ENCODE results near the gene ZNF521.

Gene ZNF521

DNA sequence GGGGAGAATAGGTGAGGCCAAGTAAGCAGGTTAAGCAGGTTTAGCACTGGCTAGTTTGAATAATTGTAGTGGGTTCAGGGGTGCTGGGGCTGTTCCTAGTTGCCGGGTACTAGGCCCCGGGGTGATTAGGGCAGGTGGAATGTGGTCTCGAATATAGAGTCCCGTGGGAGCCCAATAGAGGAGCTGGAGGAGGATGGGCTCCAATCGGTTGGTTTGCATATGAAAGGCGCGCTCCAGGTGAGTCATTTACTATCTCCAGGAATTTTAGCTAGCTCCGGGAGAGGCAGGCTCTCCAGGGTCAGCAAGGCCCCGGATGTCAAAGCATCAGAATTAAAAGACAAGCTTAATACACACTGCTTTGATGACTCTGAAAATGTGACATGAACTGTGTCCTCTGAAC is 304.0 kb downstream of the ZNF521 start:
- TF ChIP-seq TAF1 (IDR thresholded peaks at IDR 0.05; ENCODE audit: low read depth) (no peak), EP300 (IDR thresholded peaks at IDR 0.05; ENCODE audit: borderline replicate concordance) (no peak), NFIC (IDR thresholded peaks at IDR 0.05) (no peak)

- TF ChIP-seq, protein P1, sequence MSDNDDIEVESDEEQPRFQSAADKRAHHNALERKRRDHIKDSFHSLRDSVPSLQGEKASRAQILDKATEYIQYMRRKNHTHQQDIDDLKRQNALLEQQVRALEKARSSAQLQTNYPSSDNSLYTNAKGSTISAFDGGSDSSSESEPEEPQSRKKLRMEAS (IDR thresholded peaks at IDR 0.05), result no peak
- TF ChIP-seq CREB1 (IDR thresholded peaks at IDR 0.05; ENCODE audit: low read depth), result no peak
- TF ChIP-seq ZBTB7A (IDR thresholded peaks at IDR 0.05; ENCODE audit: low read depth), result no peak
- TF ChIP-seq NFIC (IDR thresholded peaks at IDR 0.05), result no peak
- TF ChIP-seq CEBPB (IDR thresholded peaks at IDR 0.05), result no peak
- no peak for TF ChIP-seq RAD21 (IDR thresholded peaks at IDR 0.05; ENCODE audit: low read depth)
- TF ChIP-seq USF1 (IDR thresholded peaks at IDR 0.05), result no peak
- no peak for TF ChIP-seq TEAD4 (IDR thresholded peaks at IDR 0.05)
- TF ChIP-seq EP300 (IDR thresholded peaks at IDR 0.05; ENCODE audit: borderline replicate concordance), result no peak
- TF ChIP-seq FOXM1 (IDR thresholded peaks at IDR 0.05; ENCODE audit: borderline replicate concordance, low read depth), result no peak
These were observed 304.5 kb downstream of the ZNF521 start for GRCh38 chr18:25047421-25047820.

- TF ChIP-seq CREB1 (IDR thresholded peaks at IDR 0.05; ENCODE audit: low read depth) (no peak), TAF1 (IDR thresholded peaks at IDR 0.05; ENCODE audit: low read depth) (no peak), TCF12 (IDR thresholded peaks at IDR 0.05; ENCODE audit: low read depth) (no peak), TEAD4 (IDR thresholded peaks at IDR 0.05) (no peak), NFIC (IDR thresholded peaks at IDR 0.05) (no peak), CEBPB (IDR thresholded peaks at IDR 0.05) (no peak), FOXM1 (IDR thresholded peaks at IDR 0.05; ENCODE audit: borderline replicate concordance, low read depth) (no peak), ZBTB7A (IDR thresholded peaks at IDR 0.05; ENCODE audit: low read depth) (no peak), EP300 (IDR thresholded peaks at IDR 0.05; ENCODE audit: borderline replicate concordance) (no peak), REST (IDR thresholded peaks at IDR 0.05; ENCODE audit: low read depth) (no peak), USF1 (IDR thresholded peaks at IDR 0.05) (no peak), YY1 (IDR thresholded peaks at IDR 0.05; ENCODE audit: low read depth) (no peak), RAD21 (IDR thresholded peaks at IDR 0.05; ENCODE audit: low read depth) (no peak)
- TF ChIP-seq, protein P1 (IDR thresholded peaks at IDR 0.05), result no peak
These were observed 307.3 kb downstream of the ZNF521 start for GRCh38 chr18:25044694-25045093.

GRCh38 chr18:25043104-25043503 is 308.9 kb downstream of the ZNF521 start:
- TF ChIP-seq NFIC (IDR thresholded peaks at IDR 0.05), result no peak
- no peak for TF ChIP-seq RAD21 (IDR thresholded peaks at IDR 0.05; ENCODE audit: low read depth)
- no peak for TF ChIP-seq ZBTB7A (IDR thresholded peaks at IDR 0.05; ENCODE audit: low read depth)

DNA sequence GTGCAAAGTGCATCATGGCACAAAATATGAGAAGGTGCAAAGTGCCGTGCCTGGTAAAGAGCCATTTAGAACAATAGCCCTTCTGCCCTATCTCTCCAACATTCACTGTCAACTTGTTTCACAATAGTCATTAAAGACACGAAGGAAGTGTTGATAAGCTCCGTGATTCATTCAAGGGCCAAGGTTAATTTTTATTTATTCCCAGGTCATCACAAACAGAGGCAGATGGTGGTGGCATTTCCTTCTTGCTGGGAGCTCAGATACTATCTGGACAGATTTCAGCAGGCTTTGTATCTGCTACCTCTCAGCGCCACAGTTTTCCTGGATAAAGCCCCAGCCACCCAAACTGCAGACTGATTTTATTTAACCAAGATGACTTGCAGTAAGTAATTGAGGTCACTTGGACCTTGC is 309.3 kb downstream of the ZNF521 start:
- no peak for TF ChIP-seq CREB1 (IDR thresholded peaks at IDR 0.05; ENCODE audit: low read depth)
- no peak for TF ChIP-seq EP300 (IDR thresholded peaks at IDR 0.05; ENCODE audit: borderline replicate concordance)
- TF ChIP-seq CEBPB (IDR thresholded peaks at IDR 0.05), result no peak
- TF ChIP-seq ZBTB7A (IDR thresholded peaks at IDR 0.05; ENCODE audit: low read depth), result no peak
- TF ChIP-seq, protein P1 (IDR thresholded peaks at IDR 0.05), result no peak
- TF ChIP-seq FOXM1 (IDR thresholded peaks at IDR 0.05; ENCODE audit: borderline replicate concordance, low read depth), result no peak
- no peak for TF ChIP-seq YY1 (IDR thresholded peaks at IDR 0.05; ENCODE audit: low read depth)
- no peak for TF ChIP-seq USF1 (IDR thresholded peaks at IDR 0.05)
- no peak for TF ChIP-seq TEAD4 (IDR thresholded peaks at IDR 0.05)
- TF ChIP-seq REST (IDR thresholded peaks at IDR 0.05; ENCODE audit: low read depth), result no peak
- no peak for TF ChIP-seq TAF1 (IDR thresholded peaks at IDR 0.05; ENCODE audit: low read depth)
- no peak for TF ChIP-seq EGR1 (IDR thresholded peaks at IDR 0.05)
- TF ChIP-seq TCF12 (IDR thresholded peaks at IDR 0.05; ENCODE audit: low read depth), result no peak
- no peak for TF ChIP-seq NFIC (IDR thresholded peaks at IDR 0.05)
- TF ChIP-seq RAD21 (IDR thresholded peaks at IDR 0.05; ENCODE audit: low read depth), result no peak

- no peak for TF ChIP-seq EGR1 (IDR thresholded peaks at IDR 0.05)
- no peak for TF ChIP-seq YY1 (IDR thresholded peaks at IDR 0.05; ENCODE audit: low read depth)
- TF ChIP-seq, protein P1 (IDR thresholded peaks at IDR 0.05), result no peak
These were observed 312.2 kb downstream of the ZNF521 start for GRCh38 chr18:25039781-25040180.
